ENCODE measurements around the gene KAZN.
A peak's percentile ranks its signal among the peaks of the same experiment; 100 is the strongest.
"Not testable (repeated sequence)": the region's sequence is repeated elsewhere in the genome, so short reads cannot be mapped to it uniquely, and the experiment has no call there.

KAZN gene

GRCh38 chr1:15124362-15125100 is 526.0 kb downstream of the KAZN start:
- no peak for DNase-seq

- DNase-seq: no peak
Measured at GRCh38 chr1:15125101-15125745, 526.7 kb downstream of the KAZN start.

- DNase-seq: no peak
Measured at GRCh38 chr1:15128077-15128476, 529.6 kb downstream of the KAZN start.

GRCh38 chr1:15128520-15129313 is 530.2 kb downstream of the KAZN start:
- DNase-seq: peak; percentile 77

- no peak for DNase-seq
Measured at GRCh38 chr1:15129944-15130343, 531.5 kb downstream of the KAZN start.

- DNase-seq: no peak
Measured at GRCh38 chr1:15130607-15131006, 532.1 kb downstream of the KAZN start.

GRCh38 chr1:15132965-15133364 is 534.5 kb downstream of the KAZN start:
- no peak for DNase-seq

- no peak for DNase-seq
Measured at GRCh38 chr1:15134285-15134684, 535.8 kb downstream of the KAZN start.

- not testable (repeated sequence) for DNase-seq
Measured at GRCh38 chr1:15135604-15136003, 537.1 kb downstream of the KAZN start.

GRCh38 chr1:15137809-15138208 is 539.3 kb downstream of the KAZN start:
- no peak for DNase-seq

GRCh38 chr1:15139654-15140350 is 541.3 kb downstream of the KAZN start:
- no peak for DNase-seq

- DNase-seq: no peak
Measured at GRCh38 chr1:15141935-15142539, 543.6 kb downstream of the KAZN start.

GRCh38 chr1:15145327-15145726 is 546.8 kb downstream of the KAZN start:
- DNase-seq: no peak

- DNase-seq: no peak
Measured at GRCh38 chr1:15146142-15146680, 547.7 kb downstream of the KAZN start.

- DNase-seq: no peak
Measured at GRCh38 chr1:15146971-15147376, 548.5 kb downstream of the KAZN start.

GRCh38 chr1:15148004-15148403 is 549.5 kb downstream of the KAZN start:
- DNase-seq: no peak

GRCh38 chr1:15148475-15148874 is 550.0 kb downstream of the KAZN start:
- no peak for DNase-seq

GRCh38 chr1:15148941-15149340 is 550.5 kb downstream of the KAZN start:
- no peak for DNase-seq

- DNase-seq: no peak
Measured at GRCh38 chr1:15150376-15150775, 551.9 kb downstream of the KAZN start.

- no peak for DNase-seq
Measured at GRCh38 chr1:15151377-15151806, 552.9 kb downstream of the KAZN start.

GRCh38 chr1:15151871-15152270 is 553.4 kb downstream of the KAZN start:
- no peak for DNase-seq

Data from stimulated activated CD4-positive, alpha-beta T cell treated with anti-CD3 and anti-CD28 coated beads, Interleukin-15, amount 100 ng/mL, for 24 hours (primary cell).